H7 (cell line): ENCODE measurements around the gene RNF40. TPM values are rescaled to one million over a fixed set of nuclear protein-coding genes. Genes with fewer than 3 reads are reported as not detected.

Experiments
- DNase-seq: peaks from one replicate; pipeline ENCODE4 v3.0.0; 2012
- H3K27me3 ChIP-seq: 2 replicates; pipeline ENCODE4 v1.6.0; 2011; ENCODE audit warnings: mild to moderate bottlenecking, low read length; ENCODE audit not compliant: control insufficient read depth, insufficient read depth
- H3K36me3 ChIP-seq: replicated peaks from 2 replicates; pipeline ENCODE4 v1.5.1; 2011; ENCODE audit warnings: low read length; ENCODE audit not compliant: control insufficient read depth, insufficient read depth
- H3K4me3 ChIP-seq: 2 replicates; pipeline ENCODE4 v1.5.1; 2011; ENCODE audit warnings: low read depth, mild to moderate bottlenecking, control low read depth, low read length, moderate library complexity; ENCODE audit not compliant: insufficient read depth
- total RNA-seq: library from RNA; depleted of rRNA; stranded (reverse); fragments of >200 nt; shearing (Covaris generic); gene quantifications from 2 replicates; pipeline ENCODE4 v1.2.3, GENCODE V29; 2014

Gene RNF40
- total RNA-seq, 1 experiment from 2014 or later: 72.6 TPM

- H3K27me3 ChIP-seq: no peaks in the 10 kb centered on the region
- no peak overlapping the region for H3K4me3 ChIP-seq
- DNase-seq: peak; percentile 77
- peaks cover 9% of the 10 kb centered on the region for H3K36me3 ChIP-seq
Observed at GRCh38 chr16:30778549-30779244, 16.6 kb downstream of the RNF40 start.

DNA sequence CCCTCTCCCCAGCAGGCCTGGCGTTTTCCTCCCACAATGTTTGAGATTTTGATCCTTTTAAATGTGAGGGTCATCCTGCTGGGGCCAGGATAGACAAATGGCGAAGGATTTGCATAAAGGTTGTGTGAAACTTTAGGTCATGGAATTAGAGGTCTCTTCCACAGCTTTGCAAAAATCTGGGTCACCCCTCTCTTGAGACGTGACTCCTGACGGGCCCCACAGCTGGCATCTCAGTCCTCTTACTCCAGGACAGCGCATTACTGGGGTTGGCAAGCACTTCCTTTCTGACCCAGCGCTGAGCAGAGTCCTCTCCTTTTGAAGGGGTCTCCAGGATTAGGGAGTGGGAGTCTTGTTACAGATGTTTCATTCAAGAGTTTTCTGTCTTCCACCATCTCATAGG lies 17.5 kb downstream of the RNF40 start:
- Histone ChIP-seq H3K36me3 (peaks cover 8% of the 10 kb centered on the region), H3K27me3 (no peaks in the 10 kb centered on the region), H3K4me3 (no peak overlapping the region)
- no peak for DNase-seq

DNA sequence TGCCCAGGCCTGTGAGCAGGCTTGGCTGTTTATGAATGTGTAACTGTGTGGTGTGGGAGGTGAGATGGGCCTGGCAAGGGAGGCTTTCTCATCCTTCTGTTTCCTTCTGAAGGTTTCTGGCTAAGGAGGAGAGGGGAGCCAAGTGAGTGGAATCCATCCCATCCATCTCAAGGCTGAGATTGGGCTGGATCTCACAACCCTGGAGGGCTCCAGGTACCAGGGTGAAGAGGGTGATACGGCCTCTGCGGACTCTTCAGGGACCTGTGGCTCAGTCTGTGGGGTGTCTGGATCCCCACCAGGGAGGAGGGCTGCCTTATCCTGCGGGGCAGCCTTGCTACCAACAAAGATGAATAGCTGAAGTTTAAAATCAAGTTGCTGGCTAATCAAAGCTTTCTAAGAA lies 17.9 kb downstream of the RNF40 start:
- H3K36me3 ChIP-seq: peaks cover 8% of the 10 kb centered on the region
- no peak overlapping the region for H3K4me3 ChIP-seq
- no peak for DNase-seq
- no peaks in the 10 kb centered on the region for H3K27me3 ChIP-seq

DNA sequence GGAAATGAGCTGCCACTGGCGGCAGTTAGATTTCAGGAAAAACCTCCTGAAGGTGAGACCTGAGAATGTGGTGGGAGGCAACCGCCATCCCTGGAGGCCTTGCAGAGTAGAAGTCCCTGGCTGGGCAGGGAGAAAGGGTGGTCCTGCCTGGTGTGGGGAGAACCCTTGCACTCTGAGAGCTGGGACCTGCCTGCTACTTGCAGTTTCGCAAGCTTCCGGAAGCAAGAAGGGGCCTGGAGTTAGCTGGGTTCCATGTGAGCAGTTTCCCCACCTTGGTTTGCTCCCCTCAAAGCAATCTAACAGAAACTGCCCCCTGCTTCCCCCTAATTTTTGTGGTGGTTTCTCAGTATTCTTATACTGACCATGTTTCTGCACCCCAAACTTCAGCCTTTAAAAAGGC lies 18.4 kb downstream of the RNF40 start:
- no peak for DNase-seq
- H3K27me3 ChIP-seq: no peaks in the 10 kb centered on the region
- H3K4me3 ChIP-seq: no peak overlapping the region
- peaks cover 8% of the 10 kb centered on the region for H3K36me3 ChIP-seq

DNA sequence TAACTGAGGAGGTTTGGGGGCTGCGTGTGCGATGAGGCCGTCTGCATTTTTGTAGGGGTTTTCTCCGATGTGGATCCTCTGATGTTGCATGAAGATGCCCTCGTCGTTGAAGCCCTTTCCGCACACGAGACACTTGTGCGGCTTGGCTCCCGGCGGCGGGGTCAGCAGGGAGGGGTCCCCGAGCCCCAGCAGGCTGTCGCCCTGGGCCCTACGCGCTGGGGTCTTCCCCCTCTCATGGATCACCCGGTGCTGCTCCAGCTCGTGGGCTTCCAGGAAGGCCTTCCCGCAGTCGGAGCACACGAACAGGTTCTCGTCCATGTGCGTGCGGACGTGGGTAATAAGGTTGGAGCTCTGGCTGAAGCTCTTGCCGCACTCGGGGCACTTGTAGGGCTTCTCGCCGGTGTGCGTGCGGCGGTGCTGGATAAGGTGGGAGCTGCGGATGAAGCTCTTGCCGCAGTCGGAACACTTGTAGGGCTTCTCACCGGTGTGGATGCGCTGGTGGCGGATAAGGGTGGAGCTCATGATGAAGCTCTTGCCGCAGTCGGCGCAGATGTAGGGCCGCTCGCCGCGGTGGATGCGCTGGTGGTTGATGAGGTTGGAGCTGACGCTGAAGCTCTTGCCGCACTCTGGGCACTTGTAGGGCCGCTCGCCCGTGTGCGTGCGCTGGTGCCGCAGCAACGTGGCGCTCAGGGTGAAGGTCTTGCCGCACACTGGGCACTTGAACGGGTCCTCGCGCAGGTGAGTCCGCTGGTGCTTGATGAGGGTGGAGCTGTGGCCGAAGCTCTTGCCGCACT lies 20.6 kb downstream of the RNF40 start:
- no peak for DNase-seq
- Histone ChIP-seq H3K36me3 (peaks cover 8% of the 10 kb centered on the region), H3K27me3 (no peaks in the 10 kb centered on the region), H3K4me3 (no peak overlapping the region)

DNA sequence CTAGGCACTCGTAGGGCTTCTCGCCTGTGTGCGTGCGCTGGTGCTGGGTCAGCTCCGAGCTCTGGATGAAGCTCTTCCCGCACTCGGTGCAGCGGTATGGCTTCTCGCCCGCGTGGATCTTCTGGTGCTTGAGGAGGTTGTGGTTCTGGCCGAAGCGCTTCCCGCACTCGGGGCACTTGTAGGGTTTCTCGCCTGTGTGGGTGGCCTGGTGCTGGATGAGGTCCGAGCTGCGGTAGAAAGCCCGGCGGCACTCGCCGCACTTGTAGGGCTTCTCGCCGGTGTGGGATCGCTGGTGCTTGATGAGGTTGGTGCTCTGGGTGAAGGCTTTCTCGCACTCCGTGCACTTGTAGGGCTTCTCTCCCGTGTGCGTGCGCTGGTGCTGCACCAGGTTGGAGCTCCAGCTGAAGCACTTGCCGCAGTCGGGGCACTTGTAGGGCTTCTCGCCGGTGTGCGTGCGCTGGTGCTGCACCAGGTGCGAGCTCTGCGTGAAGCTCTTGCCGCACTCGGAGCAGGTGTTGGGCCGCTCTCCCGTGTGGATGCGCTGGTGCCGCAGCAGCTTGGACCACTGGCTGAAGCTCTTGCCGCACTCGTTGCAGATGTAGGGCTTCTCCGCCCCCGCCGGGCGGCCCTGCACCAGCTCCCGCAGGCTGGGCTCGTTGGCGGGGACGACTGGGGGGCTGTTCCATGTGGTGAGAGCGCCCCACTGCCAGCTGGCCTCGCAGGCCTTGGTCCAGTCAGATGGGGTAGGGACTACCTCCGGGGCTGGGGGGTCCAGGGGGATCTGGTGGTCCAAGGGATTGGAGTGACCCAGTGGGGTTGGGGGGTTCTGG lies 21.4 kb downstream of the RNF40 start:
- H3K36me3 ChIP-seq: peaks cover 8% of the 10 kb centered on the region

DNA sequence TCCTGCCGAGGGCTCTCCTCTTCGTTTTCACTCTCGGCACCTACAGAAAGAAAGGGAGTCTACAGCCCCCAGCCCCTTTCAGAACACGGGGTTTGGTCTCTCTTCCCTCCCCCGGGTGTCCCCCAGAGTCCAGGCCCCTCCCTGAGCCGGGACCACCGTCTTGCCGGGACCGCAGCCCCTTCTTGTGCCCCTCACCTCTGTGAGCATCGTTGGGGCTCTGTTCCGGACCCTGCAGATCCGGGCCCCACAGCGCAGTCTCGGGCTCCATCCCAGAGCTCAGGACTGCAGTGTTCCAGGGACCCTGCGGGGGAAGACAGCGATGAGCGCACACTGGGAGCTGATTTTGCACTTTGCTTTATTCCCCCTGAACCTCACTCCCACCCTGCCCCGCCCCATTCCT lies 22.1 kb downstream of the RNF40 start:
- no peak overlapping the region for H3K4me3 ChIP-seq
- H3K36me3 ChIP-seq: peaks cover 8% of the 10 kb centered on the region
- H3K27me3 ChIP-seq: no peaks in the 10 kb centered on the region
- DNase-seq: no peak

More for the DNA sequence above, 21.4 kb downstream of the RNF40 start:
- DNase-seq: no peak
- Histone ChIP-seq H3K27me3 (no peaks in the 10 kb centered on the region), H3K4me3 (no peak overlapping the region)

- no peaks in the 10 kb centered on the region for H3K27me3 ChIP-seq
Observed at GRCh38 chr16:30785126-30786106, 23.3 kb downstream of the RNF40 start.

DNA sequence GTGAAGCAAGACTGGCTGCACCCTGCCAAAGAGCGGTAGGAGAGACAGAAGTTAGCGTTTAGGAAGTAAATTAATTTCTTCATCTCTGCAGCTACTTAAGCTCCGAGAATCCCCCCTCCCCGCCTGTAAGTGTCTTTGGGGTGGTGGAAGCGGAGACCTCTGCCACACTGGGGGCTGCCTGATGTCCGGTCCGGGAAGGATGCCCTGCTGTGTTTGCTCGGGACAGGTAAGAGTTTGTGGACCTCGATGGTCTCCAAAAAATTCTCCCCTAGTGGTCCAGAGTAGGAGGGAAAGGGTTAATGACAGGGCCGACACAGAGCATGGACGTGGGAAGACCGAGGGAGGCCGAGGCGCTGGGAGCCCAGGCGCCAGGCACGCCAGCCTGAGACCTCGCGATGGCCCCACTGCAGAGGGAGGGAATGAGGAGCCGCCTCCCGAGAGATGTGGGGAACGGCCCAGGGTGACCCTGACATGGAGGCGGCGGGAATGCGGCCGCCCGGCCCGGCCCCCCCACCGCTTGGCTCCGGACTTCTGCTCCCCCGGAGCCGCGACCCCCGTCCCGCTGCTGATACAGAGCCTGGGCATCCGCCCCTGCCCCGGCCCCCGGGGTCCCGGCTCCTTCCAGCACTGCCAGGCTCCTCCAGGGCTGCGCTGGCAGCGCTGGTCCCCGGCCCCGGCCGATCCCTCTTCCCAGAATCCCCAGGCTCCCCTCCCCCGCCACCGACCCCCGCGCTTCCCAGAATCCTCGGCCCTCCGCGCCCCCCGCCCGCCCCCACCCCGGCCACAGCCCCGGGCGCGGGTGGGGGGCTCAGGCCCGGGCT lies 24.2 kb downstream of the RNF40 start:
- DNase-seq: peak; percentile 94
- peaks cover 8% of the 10 kb centered on the region for H3K36me3 ChIP-seq
- H3K4me3 ChIP-seq: peak overlapping the region; percentile 86
- no peaks in the 10 kb centered on the region for H3K27me3 ChIP-seq

More at GRCh38 chr16:30785126-30786106, 23.3 kb downstream of the RNF40 start:
- no peak for DNase-seq
- H3K4me3 ChIP-seq: peak overlapping the region; percentile 86
- peaks cover 8% of the 10 kb centered on the region for H3K36me3 ChIP-seq

- Histone ChIP-seq H3K27me3 (no peaks in the 10 kb centered on the region; the same call in 1 of the 2 replicates), H3K4me3 (peak within 1 kb of the TSS; percentile 86), H3K36me3 (peaks cover 6% of the 10 kb centered on the region)
- DNase-seq: peak; percentile 97
Observed at GRCh38 chr16:30786936-30787612, 25.0 kb downstream of the RNF40 start, which contains the start of gene ZNF629. Gene ZNF629, minus strand, starts transcription at chr16:30787205. Its CDS starts 2,723 bp downstream, at chr16:30784482.

- Histone ChIP-seq H3K4me3 (peak overlapping the region; percentile 86), H3K27me3 (no peaks in the 10 kb centered on the region; the same call in 1 of the 2 replicates), H3K36me3 (peaks cover 5% of the 10 kb centered on the region)
- no peak for DNase-seq
Observed at GRCh38 chr16:30787613-30788378, 25.7 kb downstream of the RNF40 start.

GRCh38 chr16:30793508-30794069 lies 31.5 kb downstream of the RNF40 start:
- Histone ChIP-seq H3K27me3 (no peaks in the 10 kb centered on the region; the same call in 1 of the 2 replicates), H3K4me3 (no peak overlapping the region), H3K36me3 (no peaks in the 10 kb centered on the region)
- DNase-seq: peak; percentile 23
